T-cell (primary cell): ENCODE results near the gene ATP5F1E. TPM values are rescaled to one million over a fixed set of nuclear protein-coding genes. Genes with fewer than 3 reads are reported as not detected.

Experiments used
- ATAC-seq, 4 experiments: fragments of 200-7000 bp in 3 of 4; fragments of 150-1000 bp in 1 of 4; cut with Tn5 transposase; replicated peaks in 1 of 4; 1 replicate in 3 of 4; 2 replicates in 1 of 4; pipeline ENCODE4 v1.10.0; 2021; ENCODE audit warnings: moderate library complexity in 3 of 4, mild to moderate bottlenecking in 2 of 4, moderate number of reproducible peaks in 1 of 4
- CTCF ChIA-PET, 2 donors: fragments of 300-600 bp; sonication (Branson Sonifier 250); formaldehyde crosslinking; loops; one replicate each; lab custom pipeline; 2022; ENCODE audit warnings: antibody characterized with exemption in 2 of 2; lab: Charles Lee
- POLR2A ChIA-PET, 2 donors: fragments of 300-600 bp; sonication (Branson Sonifier 250); formaldehyde crosslinking; loops; one replicate each; lab custom pipeline; 2022; ENCODE audit warnings: antibody characterized with exemption in 2 of 2; lab: Charles Lee
- DNase-seq, 35 experiments: peaks; one replicate each; pipeline versions ENCODE4 v3.0.0 to v3.0.0-alpha.2; 2013 to 2023
- H3K27ac ChIP-seq: one replicate; pipeline ENCODE4 v1.5.1; 2013; ENCODE audit warnings: low read length
- H3K27me3 ChIP-seq, 2 experiments: replicated peaks in 1 of 2; 1 replicate in 1 of 2; 2 replicates in 1 of 2; pipeline versions ENCODE4 v1.6.1 to v1.7.0; 2013; ENCODE audit warnings: low read length in 1 of 2, mixed read lengths in 1 of 2; ENCODE audit not compliant: control insufficient read depth in 2 of 2, insufficient read depth in 2 of 2; ENCODE audit errors: extremely low read depth in 1 of 2
- H3K36me3 ChIP-seq, 2 donors: 1 replicate in 1 of 2; 2 replicates in 1 of 2; pipeline versions ENCODE4 v1.6.1 to v1.7.0; 2013; ENCODE audit warnings: low read length in 1 of 2; ENCODE audit not compliant: control insufficient read depth in 2 of 2, insufficient read depth in 1 of 2; ENCODE audit errors: extremely low read depth in 1 of 2
- H3K4me1 ChIP-seq, 2 experiments: 1 replicate in 1 of 2; 2 replicates in 1 of 2; pipeline versions ENCODE4 v1.6.1 to v1.7.0; 2013; ENCODE audit warnings: low read length in 2 of 2, mixed read lengths in 1 of 2; ENCODE audit not compliant: insufficient read depth in 2 of 2, control insufficient read depth in 1 of 2; ENCODE audit errors: extremely low read depth in 1 of 2
- H3K4me3 ChIP-seq, 2 donors: 1 replicate in 1 of 2; 2 replicates in 1 of 2; pipeline versions ENCODE4 v1.5.1 to v1.7.0; 2013; ENCODE audit warnings: mild to moderate bottlenecking in 2 of 2, low read length in 1 of 2, moderate library complexity in 1 of 2; ENCODE audit not compliant: control insufficient read depth in 1 of 2; ENCODE audit errors: extremely low read depth in 1 of 2
- H3K9me3 ChIP-seq: 2 replicates; pipeline ENCODE4 v1.7.0; 2013
- H3K27ac Mint-ChIP-seq, 2 donors: one replicate each; pipeline ENCODE4 v1.8.0; 2020 to 2021; ENCODE audit warnings: mild to moderate bottlenecking in 2 of 2, mixed read lengths in 2 of 2
- H3K27me3 Mint-ChIP-seq, 2 donors: one replicate each; pipeline ENCODE4 v1.8.0; 2021 to 2022; ENCODE audit warnings: mixed read lengths in 2 of 2
- H3K36me3 Mint-ChIP-seq: one replicate; pipeline ENCODE4 v1.8.0; 2021; ENCODE audit warnings: mixed read lengths
- H3K4me1 Mint-ChIP-seq, 3 donors: one replicate each; pipeline ENCODE4 v1.8.0; 2020 to 2022; ENCODE audit warnings: mixed read lengths in 3 of 3, mild to moderate bottlenecking in 1 of 3
- H3K4me3 Mint-ChIP-seq, 3 donors: one replicate each; pipeline ENCODE4 v1.8.0; 2020 to 2022; ENCODE audit warnings: mild to moderate bottlenecking in 3 of 3, mixed read lengths in 3 of 3, moderate library complexity in 3 of 3
- H3K9me3 Mint-ChIP-seq, 3 donors: one replicate each; pipeline ENCODE4 v1.8.0; 2020 to 2022; ENCODE audit warnings: mixed read lengths in 3 of 3
- WGBS: methylation state at CpG from one replicate; pipeline ENCODE4 v1.1.5; 2013; ENCODE audit warnings: missing lambda C conversion rate; ENCODE audit not compliant: insufficient coverage; 5-methylcytosine and 5-hydroxymethylcytosine counted together
- total RNA-seq, 35 experiments: library from RNA in 6 of 35; stranded (reverse) in 6 of 35; fragments of 120-200 nt in 1 of 35; gene quantifications; one replicate each; pipeline versions ENCODE4 v1.2.1 to v1.2.4 and lab custom pipeline; 2013 to 2026

The ATP5F1E gene
- total RNA-seq, 5 donors from 2014 or later (not counting 1 experiment from before 2014, with no cell fraction given) = 50.6 to 105 (median 62.4) TPM

GRCh38 chr20:59016795-59017492 is 15.2 kb downstream of the ATP5F1E start:
- H3K27ac Mint-ChIP-seq = peak overlapping the region; percentile 23 to 40
- H3K9me3 ChIP-seq = no peaks in the 10 kb centered on the region
- ChIA-PET CTCF (no interaction called here), POLR2A (interaction anchor here in 1 of 2 donors (0.5 to 1.0 kb wide), 2 partner anchors 15 to 42 kb away, joined by 5 read pairs; partner anchors contain the start of gene ATP5F1E)
- ATAC-seq = peak; percentile 36 to 61 (median 40)
- H3K36me3 Mint-ChIP-seq = no peaks in the 10 kb centered on the region
- WGBS = 54% methylated on average over 3 of the region's 4 CpGs
- H3K27ac ChIP-seq = no peak overlapping the region
- H3K4me3 ChIP-seq = no peak overlapping the region
- peaks cover 0 to 6% of the 10 kb centered on the region in 2 donors for H3K36me3 ChIP-seq
- no peaks in the 10 kb centered on the region for H3K27me3 ChIP-seq
- H3K4me1 ChIP-seq = peaks cover 6 to 33% of the 10 kb centered on the region in 2 experiments
- H3K4me3 Mint-ChIP-seq = peak overlapping the region in 1 of 3 donors; percentile 42
- DNase-seq = peak in 2 of 35 experiments; percentile 21 to 22
- no peaks in the 10 kb centered on the region for H3K9me3 Mint-ChIP-seq
- peaks cover 38 to 47% (median 46%) of the 10 kb centered on the region in 3 donors for H3K4me1 Mint-ChIP-seq
- no peaks in the 10 kb centered on the region for H3K27me3 Mint-ChIP-seq

- peaks cover 0 to 4% of the 10 kb centered on the region in 2 donors for H3K36me3 ChIP-seq
- H3K27ac ChIP-seq = no peak overlapping the region
- H3K27me3 ChIP-seq = no peaks in the 10 kb centered on the region
- ChIA-PET POLR2A (interaction anchor here in 1 of 2 donors (1.0 kb wide), 1 partner anchor 16 kb away, joined by 5 read pairs; the partner anchor contains the start of gene ATP5F1E), CTCF (no interaction called here)
- H3K36me3 Mint-ChIP-seq = no peaks in the 10 kb centered on the region
- peaks cover 6 to 33% of the 10 kb centered on the region in 2 experiments for H3K4me1 ChIP-seq
- H3K9me3 ChIP-seq = no peaks in the 10 kb centered on the region
- peaks cover 45 to 55% (median 53%) of the 10 kb centered on the region in 3 donors for H3K4me1 Mint-ChIP-seq
- no peak overlapping the region for H3K4me3 ChIP-seq
- DNase-seq (no peak), ATAC-seq (no peak)
- 76% methylated on average over 12 of the region's 16 CpGs for WGBS
- no peaks in the 10 kb centered on the region for H3K9me3 Mint-ChIP-seq
- peak overlapping the region in 1 of 2 donors; percentile 19 for H3K27ac Mint-ChIP-seq
- H3K4me3 Mint-ChIP-seq = peak overlapping the region in 1 of 3 donors; percentile 42
- H3K27me3 Mint-ChIP-seq = no peaks in the 10 kb centered on the region
Observed at GRCh38 chr20:59015812-59016711, 16.1 kb downstream of the ATP5F1E start.

GRCh38 chr20:59015411-59015810 is 16.7 kb downstream of the ATP5F1E start:
- Histone ChIP-seq H3K36me3 (no peaks in the 10 kb centered on the region), H3K4me3 (no peak overlapping the region), H3K9me3 (no peaks in the 10 kb centered on the region), H3K4me1 (peaks cover 6 to 33% of the 10 kb centered on the region in 2 experiments), H3K27me3 (no peaks in the 10 kb centered on the region), H3K27ac (no peak overlapping the region)
- peaks cover 46 to 55% (median 52%) of the 10 kb centered on the region in 3 donors for H3K4me1 Mint-ChIP-seq
- H3K36me3 Mint-ChIP-seq = no peaks in the 10 kb centered on the region
- ChIA-PET CTCF (no interaction called here), POLR2A (no interaction called here)
- H3K27ac Mint-ChIP-seq = no peak overlapping the region
- H3K4me3 Mint-ChIP-seq = no peak overlapping the region
- H3K27me3 Mint-ChIP-seq = no peaks in the 10 kb centered on the region
- 91% methylated on average over 13 of the region's 16 CpGs for WGBS
- H3K9me3 Mint-ChIP-seq = no peaks in the 10 kb centered on the region
- DNase-seq = no peak
- no peak for ATAC-seq

- WGBS = 91% methylated on average over 15 of the region's 17 CpGs
- no peaks in the 10 kb centered on the region for H3K36me3 ChIP-seq
- POLR2A ChIA-PET = no interaction called here
- H3K4me1 Mint-ChIP-seq = peaks cover 46 to 55% (median 52%) of the 10 kb centered on the region in 3 donors
- ATAC-seq = no peak
- CTCF ChIA-PET = no interaction called here
- no peaks in the 10 kb centered on the region for H3K27me3 Mint-ChIP-seq
- no peaks in the 10 kb centered on the region for H3K27me3 ChIP-seq
- no peaks in the 10 kb centered on the region for H3K36me3 Mint-ChIP-seq
- DNase-seq = no peak
- H3K9me3 ChIP-seq = no peaks in the 10 kb centered on the region
- H3K4me3 ChIP-seq = no peak overlapping the region
- no peaks in the 10 kb centered on the region for H3K9me3 Mint-ChIP-seq
- peak overlapping the region in 1 of 3 donors; percentile 43 for H3K4me3 Mint-ChIP-seq
- H3K27ac ChIP-seq = no peak overlapping the region
- peaks cover 6 to 33% of the 10 kb centered on the region in 2 experiments for H3K4me1 ChIP-seq
- peak overlapping the region in 1 of 2 donors; percentile 11 for H3K27ac Mint-ChIP-seq
Observed at GRCh38 chr20:59014680-59015389, 17.3 kb downstream of the ATP5F1E start.

- Histone ChIP-seq H3K9me3 (no peaks in the 10 kb centered on the region), H3K4me1 (peaks cover 6 to 33% of the 10 kb centered on the region in 2 experiments), H3K36me3 (no peaks in the 10 kb centered on the region), H3K27me3 (no peaks in the 10 kb centered on the region), H3K27ac (no peak overlapping the region), H3K4me3 (no peak overlapping the region)
- ChIA-PET CTCF (interaction anchor here in 1 of 2 donors (0.5 kb wide), 1 partner anchor 32 kb away, joined by 4 read pairs; no protein-coding TSS in a partner anchor), POLR2A (no interaction called here)
- DNase-seq = peak in 20 of 35 experiments; percentile 12 to 59 (median 32)
- Mint-ChIP-seq H3K27ac (peak overlapping the region; percentile 11 to 60), H3K4me3 (peak overlapping the region in 1 of 3 donors; percentile 43), H3K9me3 (no peaks in the 10 kb centered on the region), H3K4me1 (peaks cover 46 to 55% (median 52%) of the 10 kb centered on the region in 3 donors), H3K36me3 (no peaks in the 10 kb centered on the region), H3K27me3 (no peaks in the 10 kb centered on the region)
- 24% methylated on average over 10 of the region's 13 CpGs for WGBS
- ATAC-seq = peak; percentile 50 to 81 (median 71)
Observed at GRCh38 chr20:59013959-59014608, 18.1 kb downstream of the ATP5F1E start.
